Measurements from ENCODE around the gene SAMD4A. TPM values are rescaled to one million over a fixed set of nuclear protein-coding genes. Genes with fewer than 3 reads are reported as not detected.

Gene SAMD4A
- total RNA-seq, 4 donors from 2014 or later: 17.0 to 39.6 (median 21.3) TPM

DNA sequence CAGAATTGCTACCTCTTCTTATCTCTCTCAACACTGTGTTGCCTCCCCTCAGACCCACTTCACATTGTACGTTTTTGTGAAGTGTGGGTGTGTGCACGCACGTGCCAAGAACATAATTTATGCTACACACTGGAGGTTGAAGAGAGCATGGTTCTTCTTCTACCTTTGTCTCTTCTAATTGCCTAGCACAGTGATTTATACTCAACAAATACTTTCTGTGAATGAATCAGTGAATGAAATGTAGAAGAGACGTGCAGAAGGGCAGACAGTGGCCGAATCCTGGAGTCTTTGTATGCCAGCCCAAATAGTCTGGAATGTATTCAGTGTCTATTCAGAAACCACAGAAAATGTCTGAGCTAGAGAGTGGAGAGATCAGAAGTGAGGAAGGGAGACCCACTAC, 4.6 kb upstream of the SAMD4A start:
- DNase-seq: no peak
- no peaks in the 10 kb centered on the region for H3K36me3 ChIP-seq
- H3K4me3 ChIP-seq: no peak overlapping the region
- H3K4me1 ChIP-seq: peaks cover 0 to 8% (median 1%) of the 10 kb centered on the region in 4 donors
- no peaks in the 10 kb centered on the region for H3K27me3 ChIP-seq
- H3K9me3 ChIP-seq: no peaks in the 10 kb centered on the region
- TF ChIP-seq POLR2A (IDR thresholded peaks at IDR 0.05): no peak
- TF ChIP-seq, protein P1, sequence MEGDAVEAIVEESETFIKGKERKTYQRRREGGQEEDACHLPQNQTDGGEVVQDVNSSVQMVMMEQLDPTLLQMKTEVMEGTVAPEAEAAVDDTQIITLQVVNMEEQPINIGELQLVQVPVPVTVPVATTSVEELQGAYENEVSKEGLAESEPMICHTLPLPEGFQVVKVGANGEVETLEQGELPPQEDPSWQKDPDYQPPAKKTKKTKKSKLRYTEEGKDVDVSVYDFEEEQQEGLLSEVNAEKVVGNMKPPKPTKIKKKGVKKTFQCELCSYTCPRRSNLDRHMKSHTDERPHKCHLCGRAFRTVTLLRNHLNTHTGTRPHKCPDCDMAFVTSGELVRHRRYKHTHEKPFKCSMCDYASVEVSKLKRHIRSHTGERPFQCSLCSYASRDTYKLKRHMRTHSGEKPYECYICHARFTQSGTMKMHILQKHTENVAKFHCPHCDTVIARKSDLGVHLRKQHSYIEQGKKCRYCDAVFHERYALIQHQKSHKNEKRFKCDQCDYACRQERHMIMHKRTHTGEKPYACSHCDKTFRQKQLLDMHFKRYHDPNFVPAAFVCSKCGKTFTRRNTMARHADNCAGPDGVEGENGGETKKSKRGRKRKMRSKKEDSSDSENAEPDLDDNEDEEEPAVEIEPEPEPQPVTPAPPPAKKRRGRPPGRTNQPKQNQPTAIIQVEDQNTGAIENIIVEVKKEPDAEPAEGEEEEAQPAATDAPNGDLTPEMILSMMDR (IDR thresholded peaks at IDR 0.05): no peak
- H3K27ac ChIP-seq: no peak overlapping the region

DNA sequence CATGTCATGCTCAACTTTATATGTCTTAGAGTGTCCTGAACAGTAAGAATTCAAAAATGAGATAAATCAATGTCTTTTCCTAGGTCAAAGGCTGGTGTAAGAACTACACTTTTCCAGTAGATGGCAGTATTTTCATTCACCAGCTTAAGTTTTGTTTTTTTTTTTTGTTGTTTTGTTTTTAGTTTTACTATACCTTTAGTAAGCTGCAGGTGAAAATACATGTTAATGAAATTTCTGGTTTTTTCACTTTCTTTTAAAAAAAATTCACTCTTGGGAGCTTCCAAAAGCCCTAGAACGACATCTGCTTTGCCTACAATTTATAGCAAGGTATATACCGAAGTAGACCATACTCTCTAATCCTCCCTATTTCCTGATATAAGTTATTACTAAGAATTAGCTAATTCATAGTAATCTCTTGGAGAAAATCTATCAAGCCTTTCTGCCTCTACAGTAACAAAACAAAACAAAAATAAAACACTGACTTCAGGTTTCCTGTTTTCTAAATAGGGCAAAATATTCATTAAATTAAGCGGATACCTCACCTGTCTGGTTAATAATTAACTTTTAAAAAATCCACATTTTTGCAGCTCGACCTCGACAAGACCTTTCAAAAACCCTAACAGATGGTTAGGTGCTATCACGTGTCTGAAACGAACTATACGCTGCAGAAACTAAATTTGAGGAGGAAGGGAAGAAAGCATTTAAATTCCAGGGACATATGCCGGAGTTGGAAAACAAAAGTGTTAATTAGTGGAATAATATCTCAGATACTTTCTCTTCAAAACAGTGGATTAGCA, 2.7 kb upstream of the SAMD4A start:
- Histone ChIP-seq H3K9me3 (no peaks in the 10 kb centered on the region), H3K4me3 (peak overlapping the region in 3 of 4 donors; percentile 74 to 87 (median 85)), H3K27me3 (no peaks in the 10 kb centered on the region), H3K27ac (peak overlapping the region; percentile 90 to 99 (median 99)), H3K4me1 (peaks cover 0 to 13% (median 3%) of the 10 kb centered on the region in 4 donors), H3K36me3 (no peaks in the 10 kb centered on the region)
- TF ChIP-seq, protein P1 (IDR thresholded peaks at IDR 0.05): peak; percentile 76 to 95 (median 86)
- no peak for TF ChIP-seq POLR2A (IDR thresholded peaks at IDR 0.05)
- no peak for DNase-seq

DNA sequence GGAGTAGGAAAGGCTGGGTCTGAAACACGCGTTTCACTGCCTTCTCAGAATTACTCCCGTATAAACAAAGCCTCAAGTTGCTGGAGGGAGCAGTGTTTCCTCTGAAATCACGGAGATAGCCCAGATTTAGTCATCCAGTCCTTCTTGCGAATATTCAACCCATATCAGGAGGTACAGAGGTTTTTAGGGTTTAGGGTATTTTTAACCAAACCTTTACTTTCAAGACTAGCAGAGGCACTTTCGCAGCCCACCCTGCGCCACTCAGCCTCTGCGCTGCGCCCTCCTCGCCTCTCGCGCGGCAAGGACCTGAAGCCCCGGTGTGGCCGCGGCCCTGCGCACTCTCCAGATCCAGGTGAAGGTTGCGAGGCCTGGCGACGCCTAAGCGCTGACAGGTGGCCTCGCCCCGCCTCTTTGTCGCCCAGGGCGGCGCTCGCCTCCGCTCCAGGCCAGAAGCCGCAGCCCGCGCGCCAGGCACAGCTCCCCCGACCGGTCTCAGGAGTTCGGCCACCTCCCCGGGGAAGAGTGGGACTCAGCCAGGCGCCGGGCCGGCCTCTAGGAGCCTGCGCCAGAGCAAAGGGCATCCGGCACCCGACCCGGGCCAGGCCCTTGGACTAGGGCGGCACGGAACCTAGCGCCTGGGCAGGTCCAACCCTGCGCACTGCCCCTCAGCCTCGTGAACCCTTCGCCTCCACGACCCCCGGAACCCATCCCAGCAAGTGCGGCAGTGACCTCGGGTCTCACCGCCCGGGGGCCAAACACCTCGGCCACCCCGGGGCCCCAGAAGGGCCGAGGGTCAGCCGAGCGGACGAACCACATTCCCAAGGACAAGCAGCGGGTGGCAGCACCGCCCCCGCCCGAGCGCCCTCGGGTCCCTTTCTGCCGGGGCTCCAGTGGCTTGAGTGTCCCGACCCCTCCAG, 1.8 kb upstream of the SAMD4A start:
- Histone ChIP-seq H3K4me3 (peak overlapping the region; percentile 74 to 87 (median 80)), H3K27me3 (no peaks in the 10 kb centered on the region), H3K9me3 (no peaks in the 10 kb centered on the region), H3K4me1 (peaks cover 0 to 17% (median 3%) of the 10 kb centered on the region in 4 donors), H3K36me3 (no peaks in the 10 kb centered on the region), H3K27ac (peak overlapping the region; percentile 90 to 99 (median 99))
- TF ChIP-seq, protein P1 (IDR thresholded peaks at IDR 0.05): peak in 3 of 6 experiments; percentile 3 to 11 (median 5)
- TF ChIP-seq POLR2A (IDR thresholded peaks at IDR 0.05): peak; percentile 95 to 97
- DNase-seq: peak; percentile 83 to 95 (median 94)

DNA sequence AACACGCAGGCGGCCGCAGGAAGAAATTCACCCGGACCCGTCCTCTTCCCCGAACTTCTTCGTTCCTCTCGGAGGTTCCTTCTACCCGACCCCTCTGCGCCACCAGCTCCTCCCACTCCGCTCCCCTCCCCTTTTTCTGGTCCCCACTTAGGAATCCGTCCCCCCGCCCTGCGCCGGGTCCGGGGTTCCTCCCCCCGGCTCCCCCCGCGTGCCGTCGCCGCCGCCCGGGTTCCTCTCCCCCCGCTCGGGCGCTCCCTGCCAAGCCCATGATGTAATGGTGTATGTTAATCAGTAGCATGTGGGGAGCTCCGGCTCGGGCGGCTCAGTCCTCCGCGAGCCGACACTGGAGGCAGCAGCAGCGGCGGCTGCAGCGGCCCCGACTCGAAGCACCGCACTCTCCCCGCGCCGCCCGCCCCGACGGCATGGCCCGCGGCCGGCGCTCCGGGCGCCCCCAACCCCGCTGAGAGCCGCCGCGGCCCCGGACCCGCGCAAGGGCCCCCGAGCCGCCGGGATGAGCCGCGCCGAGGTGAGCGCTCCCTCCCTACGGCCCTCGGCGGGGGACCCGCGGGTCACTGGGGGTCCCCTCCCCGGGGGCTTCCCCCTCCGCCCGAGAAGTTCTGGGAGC, 1.0 kb upstream of the SAMD4A start:
- Histone ChIP-seq H3K4me3 (peak overlapping the region; percentile 74 to 87 (median 80)), H3K27me3 (no peaks in the 10 kb centered on the region), H3K4me1 (peaks cover 0 to 21% (median 3%) of the 10 kb centered on the region in 4 donors), H3K27ac (peak overlapping the region; percentile 90 to 99 (median 99)), H3K9me3 (no peaks in the 10 kb centered on the region), H3K36me3 (no peaks in the 10 kb centered on the region)
- TF ChIP-seq, protein P1 (IDR thresholded peaks at IDR 0.05): peak in 1 of 6 experiments; percentile 1
- TF ChIP-seq POLR2A (IDR thresholded peaks at IDR 0.05): peak; percentile 87 to 88
- DNase-seq: peak; percentile 85 to 96 (median 93)

DNA sequence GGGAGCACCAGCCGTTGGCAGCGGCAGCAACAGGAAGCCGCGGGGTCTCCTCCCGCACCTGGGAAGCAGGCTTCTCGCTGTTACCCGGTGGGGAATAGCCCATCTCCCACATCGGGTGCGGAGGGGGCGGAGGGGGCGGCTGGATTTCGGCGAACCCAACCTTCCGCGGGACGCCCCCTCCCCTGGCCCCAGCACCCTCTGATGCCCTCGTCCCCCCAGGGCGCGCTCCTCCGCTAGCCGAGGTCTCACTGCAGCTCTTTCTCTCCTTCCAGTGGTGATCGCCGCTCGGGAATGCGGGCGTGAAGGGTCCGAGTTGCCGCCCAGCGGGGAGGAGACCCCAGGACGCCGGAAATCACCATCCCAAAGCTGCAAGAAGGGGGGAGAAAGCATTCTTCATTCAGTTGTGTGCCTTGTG, 303 bp downstream of the SAMD4A start:
- peaks cover 0 to 21% (median 3%) of the 10 kb centered on the region in 4 donors for H3K4me1 ChIP-seq

More for the DNA sequence above, 303 bp downstream of the SAMD4A start:
- peak in 1 of 3 donors; percentile 41 for DNase-seq
- Histone ChIP-seq H3K4me3 (peak overlapping the region; percentile 74 to 87 (median 80)), H3K27ac (peak overlapping the region; percentile 90 to 99 (median 99)), H3K9me3 (no peaks in the 10 kb centered on the region), H3K36me3 (no peaks in the 10 kb centered on the region), H3K27me3 (no peaks in the 10 kb centered on the region)
- TF ChIP-seq, protein P1 (IDR thresholded peaks at IDR 0.05): no peak
- TF ChIP-seq POLR2A (IDR thresholded peaks at IDR 0.05): no peak
